NB4 (cell line): ENCODE measurements around the gene EIPR1.

Experiments
- CTCF ChIP-seq: IDR thresholded peaks from one replicate; pipeline ENCODE4 v1.5.1; 2012; ENCODE audit warnings: low read depth, low read length
- MYC ChIP-seq: IDR thresholded peaks from 2 replicates; pipeline ENCODE4 v1.6.1; 2011; ENCODE audit warnings: low read depth, low read length
- POLR2A ChIP-seq: IDR thresholded peaks from 2 replicates; pipeline ENCODE4 v1.6.1; 2011; ENCODE audit warnings: mild to moderate bottlenecking; ENCODE audit not compliant: insufficient read length; ENCODE audit errors: extremely low read depth

GRCh38 chr2:3317871-3318590 is 59.6 kb downstream of the EIPR1 start:
- TF ChIP-seq CTCF (no peak), MYC (no peak), POLR2A (no peak)
